Measurements from ENCODE around the gene BCL6B.

DNA sequence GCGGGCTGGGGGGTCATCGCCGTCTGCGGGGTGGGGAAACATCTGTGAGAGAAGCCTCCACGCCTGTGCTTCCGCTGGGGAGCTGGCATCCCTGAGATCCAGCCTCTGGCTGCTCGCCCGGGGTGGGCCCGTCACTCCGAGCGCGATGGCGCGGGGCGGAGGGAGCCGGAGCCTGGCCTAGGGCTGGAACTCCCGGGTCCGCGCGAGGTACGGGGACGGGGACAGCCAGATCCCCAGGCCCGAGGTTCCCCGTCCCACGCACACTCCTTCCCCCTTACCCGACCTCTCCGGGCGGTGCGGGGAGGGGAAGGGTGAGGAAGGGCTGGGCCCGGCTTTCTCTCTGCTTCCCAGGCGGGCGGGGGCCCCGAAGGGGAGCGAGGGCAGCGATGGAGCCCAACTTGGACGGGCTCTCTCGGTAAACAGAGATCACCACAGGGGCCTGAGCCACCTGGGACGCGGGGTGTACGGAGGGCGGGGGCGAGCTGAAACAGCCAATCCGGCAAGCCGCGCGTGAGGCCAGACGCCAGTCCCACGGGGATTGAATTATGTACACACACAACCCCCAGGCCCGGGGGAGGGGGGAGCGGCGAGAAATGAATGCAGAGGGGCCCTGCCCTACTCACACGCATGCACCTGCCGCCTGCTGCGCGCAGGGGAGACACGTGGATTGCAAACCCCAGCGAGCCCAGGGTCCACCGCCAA, 20.8 kb downstream of the BCL6B start, which contains the start of gene SLC16A11:
- TF ChIP-seq EZH2phosphoT487 (IDR thresholded peaks at IDR 0.05; ENCODE audit: low read length), result no peak
- TF ChIP-seq, protein P1, sequence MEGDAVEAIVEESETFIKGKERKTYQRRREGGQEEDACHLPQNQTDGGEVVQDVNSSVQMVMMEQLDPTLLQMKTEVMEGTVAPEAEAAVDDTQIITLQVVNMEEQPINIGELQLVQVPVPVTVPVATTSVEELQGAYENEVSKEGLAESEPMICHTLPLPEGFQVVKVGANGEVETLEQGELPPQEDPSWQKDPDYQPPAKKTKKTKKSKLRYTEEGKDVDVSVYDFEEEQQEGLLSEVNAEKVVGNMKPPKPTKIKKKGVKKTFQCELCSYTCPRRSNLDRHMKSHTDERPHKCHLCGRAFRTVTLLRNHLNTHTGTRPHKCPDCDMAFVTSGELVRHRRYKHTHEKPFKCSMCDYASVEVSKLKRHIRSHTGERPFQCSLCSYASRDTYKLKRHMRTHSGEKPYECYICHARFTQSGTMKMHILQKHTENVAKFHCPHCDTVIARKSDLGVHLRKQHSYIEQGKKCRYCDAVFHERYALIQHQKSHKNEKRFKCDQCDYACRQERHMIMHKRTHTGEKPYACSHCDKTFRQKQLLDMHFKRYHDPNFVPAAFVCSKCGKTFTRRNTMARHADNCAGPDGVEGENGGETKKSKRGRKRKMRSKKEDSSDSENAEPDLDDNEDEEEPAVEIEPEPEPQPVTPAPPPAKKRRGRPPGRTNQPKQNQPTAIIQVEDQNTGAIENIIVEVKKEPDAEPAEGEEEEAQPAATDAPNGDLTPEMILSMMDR (IDR thresholded peaks at IDR 0.05; ENCODE audit: low read length), result no peak
- TF ChIP-seq EZH2 (optimal IDR thresholded peaks at IDR 0.05; ENCODE audit: low read depth, low read length), result no peak
